ENCODE measurements around the gene KRTAP12-4.
"Not testable (repeated sequence)": the region's sequence is repeated elsewhere in the genome, so short reads cannot be mapped to it uniquely, and the experiment has no call there.

KRTAP12-4 gene

GRCh38 chr21:44686843-44687561 is 32.5 kb upstream of the KRTAP12-4 start:
- DNase-seq: no peak

GRCh38 chr21:44686000-44686781 is 31.7 kb upstream of the KRTAP12-4 start:
- DNase-seq: no peak

- not testable (repeated sequence) for DNase-seq
These were observed 30.6 kb upstream of the KRTAP12-4 start for GRCh38 chr21:44685050-44685449.

- no peak for DNase-seq
These were observed 30.0 kb upstream of the KRTAP12-4 start for GRCh38 chr21:44684483-44684882.

- DNase-seq: no peak
These were observed 29.6 kb upstream of the KRTAP12-4 start for GRCh38 chr21:44684077-44684476.

GRCh38 chr21:44682580-44683151 is 28.2 kb upstream of the KRTAP12-4 start:
- DNase-seq: no peak

- peak; percentile 42 for DNase-seq
These were observed 27.6 kb upstream of the KRTAP12-4 start, which contains the start of gene KRTAP12-1 for GRCh38 chr21:44681861-44682579. TSS of gene KRTAP12-1 (minus strand) at chr21:44682163. CDS start at chr21:44682123, 40 bp downstream.

- DNase-seq: no peak
These were observed 26.7 kb upstream of the KRTAP12-4 start for GRCh38 chr21:44681152-44681551.

GRCh38 chr21:44677881-44678280 is 23.4 kb upstream of the KRTAP12-4 start:
- DNase-seq: no peak

GRCh38 chr21:44671911-44672310 is 17.5 kb upstream of the KRTAP12-4 start:
- DNase-seq: no peak

GRCh38 chr21:44670642-44671432 is 16.4 kb upstream of the KRTAP12-4 start:
- no peak for DNase-seq

GRCh38 chr21:44667612-44668011 is 13.2 kb upstream of the KRTAP12-4 start:
- DNase-seq: no peak

GRCh38 chr21:44666401-44667320 is 12.2 kb upstream of the KRTAP12-4 start, which contains the start of gene KRTAP12-2:
TSS of gene KRTAP12-2 (minus strand) at chr21:44666927. CDS start at chr21:44666886, 41 bp downstream.
- peak; percentile 61 for DNase-seq

- no peak for DNase-seq
These were observed 10.2 kb upstream of the KRTAP12-4 start for GRCh38 chr21:44664691-44665090.

GRCh38 chr21:44661567-44661966 is 7.1 kb upstream of the KRTAP12-4 start:
- not testable (repeated sequence) for DNase-seq

GRCh38 chr21:44658913-44659595 is 4.6 kb upstream of the KRTAP12-4 start:
- DNase-seq: no peak

- DNase-seq: no peak
These were observed 4.1 kb upstream of the KRTAP12-4 start for GRCh38 chr21:44658541-44658910.

- no peak for DNase-seq
These were observed 3.4 kb upstream of the KRTAP12-4 start, which contains the start of gene KRTAP12-3 for GRCh38 chr21:44657635-44658540. TSS of gene KRTAP12-3 (plus strand) at chr21:44657932. CDS start at chr21:44657980, 48 bp downstream.

- DNase-seq: no peak
These were observed 2.4 kb upstream of the KRTAP12-4 start for GRCh38 chr21:44656868-44657267.

Measured in DMS 273 treated with DMSO at 0.1 percent for 48 hours (cell line).